GM12891 (cell line): ENCODE measurements around the gene U2AF1.
"Not testable (repeated sequence)": the region's sequence is repeated elsewhere in the genome, so short reads cannot be mapped to it uniquely, and the experiment has no call there.

Experiments
- PAX5 ChIP-seq: IDR thresholded peaks from 2 replicates; pipeline ENCODE4 v1.6.1; 2011; ENCODE audit warnings: low read length, moderate library complexity, mild to moderate bottlenecking; ENCODE audit not compliant: insufficient read depth, severe bottlenecking
- POLR2A ChIP-seq: IDR thresholded peaks from 2 replicates; pipeline ENCODE4 v1.6.1; 2011; ENCODE audit warnings: low read depth, low read length, control low read depth
- POLR2AphosphoS5 ChIP-seq: IDR thresholded peaks from 2 replicates; pipeline ENCODE4 v1.6.1; 2011; ENCODE audit warnings: low read depth, low read length, control low read depth
- POU2F2 ChIP-seq: IDR thresholded peaks from 2 replicates; pipeline ENCODE4 v1.6.1; 2011; ENCODE audit warnings: low read depth, mild to moderate bottlenecking, control low read depth, low read length, moderate library complexity
- SPI1 ChIP-seq: IDR thresholded peaks from 2 replicates; pipeline ENCODE4 v1.6.1; 2011; ENCODE audit warnings: low read depth, low read length, control low read depth
- TAF1 ChIP-seq: IDR thresholded peaks from 2 replicates; pipeline ENCODE4 v1.6.1; 2011; ENCODE audit warnings: low read depth, low read length, control low read depth

- TF ChIP-seq TAF1, POLR2A, POLR2AphosphoS5, POU2F2, SPI1, PAX5: not testable (repeated sequence)
Observed at GRCh38 chr21:43069682-43070081, 37.7 kb downstream of the U2AF1 start.
